SU-DHL-6 (cell line): ENCODE data around the gene DQX1.

Source experiments
- EZH2phosphoT487 ChIP-seq: fragments of 200-600 bp; sonication (generic), shearing (Covaris generic); conservative IDR thresholded peaks from 2 replicates; pipeline ENCODE4 v1.6.1; 2018; ENCODE audit warnings: mild to moderate bottlenecking, antibody characterized with exemption, low read length, moderate library complexity, mixed read lengths
- TF ChIP-seq, protein P1 (sequence below): fragments of 200-600 bp; sonication (generic); IDR thresholded peaks from one replicate; pipeline ENCODE4 v1.5.1; 2017; ENCODE audit warnings: antibody characterized with exemption, mild to moderate bottlenecking, low read length, moderate library complexity; ENCODE audit not compliant: insufficient read depth, poor library complexity, severe bottlenecking

DNA sequence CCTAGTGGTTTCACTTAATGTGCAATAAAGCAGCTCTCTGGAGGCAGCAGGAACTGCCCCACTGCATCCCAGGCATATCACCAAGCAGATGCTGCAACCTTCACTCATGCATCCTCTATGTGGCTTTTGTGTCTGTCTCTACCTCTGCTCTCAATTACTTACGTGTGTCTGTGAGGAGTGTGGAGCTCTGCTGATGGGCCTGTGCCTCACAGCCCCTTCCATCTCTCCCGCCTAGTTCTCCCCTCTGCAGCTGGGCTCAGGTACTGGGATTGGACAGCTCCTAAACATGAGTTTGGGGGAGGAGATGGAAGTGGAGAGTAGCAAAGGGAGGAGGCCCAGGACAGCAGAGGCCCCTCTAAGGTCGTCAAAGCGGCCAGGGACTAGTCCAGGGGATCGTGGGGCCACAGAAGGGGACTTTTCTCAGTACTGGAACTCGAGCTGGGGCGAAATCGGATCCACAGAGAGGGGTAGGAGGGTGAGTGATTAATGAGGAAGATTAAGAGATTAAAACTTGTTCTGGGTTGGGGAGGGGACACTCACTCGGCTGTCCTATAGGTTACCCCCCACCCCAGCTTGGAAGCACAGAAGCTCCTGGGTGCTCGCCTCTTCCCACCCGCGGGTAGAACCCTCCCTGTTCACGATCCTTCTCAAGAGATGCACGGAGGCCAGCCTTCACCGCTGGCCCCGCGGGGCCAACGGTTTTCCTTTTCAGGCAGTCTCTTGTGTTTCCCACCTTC is 24.5 kb downstream of the DQX1 start:
- TF ChIP-seq, protein P1, sequence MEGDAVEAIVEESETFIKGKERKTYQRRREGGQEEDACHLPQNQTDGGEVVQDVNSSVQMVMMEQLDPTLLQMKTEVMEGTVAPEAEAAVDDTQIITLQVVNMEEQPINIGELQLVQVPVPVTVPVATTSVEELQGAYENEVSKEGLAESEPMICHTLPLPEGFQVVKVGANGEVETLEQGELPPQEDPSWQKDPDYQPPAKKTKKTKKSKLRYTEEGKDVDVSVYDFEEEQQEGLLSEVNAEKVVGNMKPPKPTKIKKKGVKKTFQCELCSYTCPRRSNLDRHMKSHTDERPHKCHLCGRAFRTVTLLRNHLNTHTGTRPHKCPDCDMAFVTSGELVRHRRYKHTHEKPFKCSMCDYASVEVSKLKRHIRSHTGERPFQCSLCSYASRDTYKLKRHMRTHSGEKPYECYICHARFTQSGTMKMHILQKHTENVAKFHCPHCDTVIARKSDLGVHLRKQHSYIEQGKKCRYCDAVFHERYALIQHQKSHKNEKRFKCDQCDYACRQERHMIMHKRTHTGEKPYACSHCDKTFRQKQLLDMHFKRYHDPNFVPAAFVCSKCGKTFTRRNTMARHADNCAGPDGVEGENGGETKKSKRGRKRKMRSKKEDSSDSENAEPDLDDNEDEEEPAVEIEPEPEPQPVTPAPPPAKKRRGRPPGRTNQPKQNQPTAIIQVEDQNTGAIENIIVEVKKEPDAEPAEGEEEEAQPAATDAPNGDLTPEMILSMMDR = no peak
- no peak for TF ChIP-seq EZH2phosphoT487
